GM19324 (cell line): ENCODE measurements around the gene STOM.

ENCODE experiments used
- ATAC-seq: cut with Tn5 transposase; IDR thresholded peaks from one replicate; pipeline ENCODE4 v1.9.1; 2021; ENCODE audit warnings: mild to moderate bottlenecking, moderate library complexity; ENCODE audit not compliant: unreplicated experiment, low FRiP score

STOM gene

GRCh38 chr9:121350993-121351561, 19.0 kb downstream of the STOM start:
- no peak for ATAC-seq

GRCh38 chr9:121350036-121350435, 20.0 kb downstream of the STOM start:
- no peak for ATAC-seq

DNA sequence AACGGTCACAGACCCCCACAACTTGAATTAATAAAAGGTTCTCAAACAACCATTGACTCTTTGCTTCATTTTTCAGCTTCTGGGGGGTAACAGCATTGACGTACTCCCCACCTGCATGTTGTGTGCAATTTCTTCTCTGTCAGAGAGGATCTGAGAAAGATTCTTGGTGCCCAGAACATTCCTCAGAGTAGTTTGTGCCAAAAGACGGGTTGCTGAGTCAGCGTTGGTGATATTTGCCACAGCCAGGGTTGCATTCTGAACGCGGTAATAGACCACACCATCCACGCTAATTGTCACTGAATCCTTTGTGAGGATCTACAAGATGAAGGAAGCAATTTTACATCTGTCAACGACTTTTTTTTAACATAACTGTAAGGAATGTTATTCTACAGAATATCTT, 21.0 kb downstream of the STOM start:
- no peak for ATAC-seq

GRCh38 chr9:121348221-121348620, 21.8 kb downstream of the STOM start:
- ATAC-seq, result no peak

- no peak for ATAC-seq
Measured at GRCh38 chr9:121345070-121345469, 25.0 kb downstream of the STOM start.

- no peak for ATAC-seq
Measured at GRCh38 chr9:121344184-121344583, 25.9 kb downstream of the STOM start.

DNA sequence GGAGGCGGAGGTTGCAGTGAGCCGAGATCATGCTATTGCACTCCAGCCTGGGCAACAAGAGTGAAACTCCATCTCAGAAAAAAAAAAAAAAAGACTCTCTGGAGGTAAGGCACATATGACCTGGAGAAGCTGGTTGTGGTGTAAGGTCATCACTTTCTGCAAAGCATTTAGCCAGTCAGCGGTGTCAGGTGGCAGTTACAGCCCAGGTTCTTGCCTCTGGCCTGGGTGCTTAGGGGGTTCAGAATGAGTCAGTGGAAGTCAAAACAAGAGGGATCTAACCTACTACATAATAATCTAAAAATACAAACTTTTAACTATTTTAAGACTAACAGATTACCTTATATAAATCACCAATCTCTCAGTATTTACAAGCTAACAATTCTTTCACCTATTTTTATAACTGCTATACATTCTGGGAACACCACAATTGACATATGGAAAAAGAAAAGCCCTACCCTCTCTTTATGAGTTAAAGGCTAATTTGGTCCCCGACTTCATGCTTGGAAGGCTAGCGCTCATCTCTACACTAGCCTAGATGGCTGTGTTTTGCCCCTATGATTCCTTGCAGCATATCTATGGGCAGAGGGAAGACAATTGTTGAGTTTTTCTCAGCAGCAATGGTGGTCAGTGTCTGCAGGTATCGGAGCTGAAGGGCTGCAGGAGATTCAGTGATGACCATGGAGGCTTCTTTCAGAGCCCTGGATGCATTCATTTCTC, 29.2 kb downstream of the STOM start:
- no peak for ATAC-seq

DNA sequence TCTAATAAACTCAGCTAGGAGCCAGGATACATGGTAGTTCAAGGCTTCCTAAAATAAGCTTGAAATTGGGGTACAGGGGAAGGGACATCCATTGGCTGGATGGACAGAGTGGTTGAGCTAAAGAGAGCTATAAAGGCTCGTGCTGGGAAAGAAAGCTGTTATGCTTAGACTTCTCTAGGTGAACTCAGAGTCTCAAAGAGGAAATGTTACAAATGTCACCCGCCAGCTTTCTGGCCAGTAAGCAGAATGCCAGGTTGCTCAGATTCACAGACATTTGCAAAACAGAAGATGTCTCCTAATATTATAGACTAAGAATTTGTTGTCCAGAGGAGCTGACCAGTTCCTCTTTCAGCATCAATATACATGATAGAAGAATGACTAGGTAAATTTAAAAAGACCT, 30.6 kb downstream of the STOM start:
- ATAC-seq, result no peak

GRCh38 chr9:121336665-121337064, 33.4 kb downstream of the STOM start:
- no peak for ATAC-seq

GRCh38 chr9:121333950-121334773, 35.9 kb downstream of the STOM start:
- ATAC-seq, result no peak

DNA sequence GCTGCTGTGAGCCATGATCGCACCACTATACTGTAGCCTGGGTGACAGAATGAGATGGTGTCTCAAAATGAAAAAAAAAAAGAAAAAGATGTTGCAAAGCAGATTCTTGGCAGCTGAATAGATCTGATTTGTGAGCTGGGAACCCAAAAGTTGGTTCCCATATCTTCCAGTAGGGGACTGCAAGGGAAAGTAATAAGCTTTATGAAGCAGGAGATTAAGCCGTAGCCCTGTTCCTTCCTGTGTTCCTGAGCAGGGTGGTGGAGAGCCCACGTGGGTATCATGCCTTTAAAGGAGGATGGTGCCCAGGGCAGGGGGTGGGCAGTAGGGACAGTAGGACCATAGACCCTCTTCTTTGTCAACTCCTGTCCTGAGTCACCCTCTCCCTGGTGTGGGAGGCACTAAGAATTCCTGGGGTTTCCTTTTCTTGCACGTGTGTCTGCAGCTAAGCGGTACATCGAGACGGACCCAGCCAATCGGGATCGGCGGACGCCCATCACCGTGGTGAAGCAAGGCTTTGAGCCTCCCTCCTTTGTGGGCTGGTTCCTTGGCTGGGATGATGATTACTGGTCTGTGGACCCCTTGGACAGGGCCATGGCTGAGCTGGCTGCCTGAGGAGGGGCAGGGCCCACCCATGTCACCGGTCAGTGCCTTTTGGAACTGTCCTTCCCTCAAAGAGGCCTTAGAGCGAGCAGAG, 37.9 kb downstream of the STOM start:
- no peak for ATAC-seq

DNA sequence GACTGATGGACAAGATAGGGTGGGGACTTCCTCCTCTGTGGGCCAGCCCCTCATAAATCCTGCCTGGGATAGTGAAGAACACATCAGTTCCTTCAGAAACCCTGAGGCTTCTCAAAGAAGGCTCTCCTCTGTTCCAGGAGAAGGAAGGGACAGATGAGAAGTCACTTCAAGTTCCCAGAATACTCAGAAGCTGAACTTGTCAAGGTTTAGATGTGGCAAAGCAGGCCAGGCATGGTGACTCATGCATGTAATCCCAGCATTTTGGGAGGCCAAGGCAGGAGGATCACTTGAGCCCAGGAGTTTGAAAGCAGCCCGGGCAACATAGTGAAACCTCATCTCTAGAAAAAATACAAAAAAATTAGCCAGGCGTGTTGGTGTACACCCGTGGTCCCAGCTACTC, 38.5 kb downstream of the STOM start:
- ATAC-seq, result no peak

DNA sequence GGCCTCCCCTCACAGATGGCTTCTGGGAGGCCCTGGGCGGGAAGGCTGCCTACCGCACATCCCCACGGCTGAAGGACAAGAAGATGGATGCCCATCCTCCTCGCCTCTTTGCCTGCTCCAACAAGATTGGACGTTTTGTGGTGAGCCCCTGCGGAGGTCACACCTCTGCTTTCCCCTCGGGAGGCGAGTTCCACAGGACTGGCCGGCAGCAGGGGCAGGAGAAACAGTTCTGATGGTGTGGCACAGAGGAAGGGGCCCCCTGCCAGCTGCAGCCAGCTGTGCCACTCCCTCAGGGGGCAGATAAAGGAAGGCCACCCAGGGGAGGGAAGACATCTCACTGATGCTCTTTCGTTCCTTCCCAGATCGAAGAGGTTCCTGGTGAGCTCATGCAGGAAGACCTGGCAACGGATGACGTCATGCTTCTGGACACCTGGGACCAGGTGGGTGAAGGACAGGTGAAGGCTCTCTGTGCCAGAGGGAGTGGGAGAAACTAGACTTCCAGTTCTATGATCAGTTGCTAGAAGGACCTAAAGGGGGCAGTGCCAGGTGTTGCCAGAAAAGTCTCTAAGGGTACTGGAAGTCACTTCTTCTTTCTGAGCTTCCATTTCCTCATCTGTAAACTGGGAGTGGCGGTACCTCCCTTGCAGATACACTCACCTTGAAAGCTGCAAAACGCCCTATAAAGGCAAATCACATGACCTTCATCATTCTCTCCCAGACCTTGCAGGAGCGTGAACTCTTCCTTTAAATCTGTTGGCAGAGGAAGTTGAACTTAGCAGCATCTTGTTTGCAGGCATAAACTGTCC, 41.0 kb downstream of the STOM start:
- ATAC-seq, result no peak

DNA sequence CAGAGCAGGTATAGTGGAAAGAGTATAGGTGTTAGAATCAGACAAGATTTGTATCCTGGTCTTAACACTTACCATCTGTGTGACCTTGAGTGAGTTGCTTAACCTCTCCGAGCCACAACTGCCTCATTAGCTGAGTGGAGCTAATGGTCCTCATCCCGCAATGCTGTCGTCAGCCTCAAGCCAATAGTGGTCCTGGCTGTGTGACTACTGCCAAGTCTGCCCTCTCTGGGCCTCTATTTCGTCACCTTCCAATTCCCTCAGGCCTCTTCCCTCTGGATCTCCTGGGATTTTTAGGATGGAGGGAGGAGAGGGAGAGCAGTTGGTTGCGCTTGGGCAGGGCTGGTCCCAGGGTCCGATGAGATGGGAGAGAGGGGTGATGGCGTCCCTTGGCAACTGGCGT, 41.6 kb downstream of the STOM start:
- ATAC-seq, result no peak

DNA sequence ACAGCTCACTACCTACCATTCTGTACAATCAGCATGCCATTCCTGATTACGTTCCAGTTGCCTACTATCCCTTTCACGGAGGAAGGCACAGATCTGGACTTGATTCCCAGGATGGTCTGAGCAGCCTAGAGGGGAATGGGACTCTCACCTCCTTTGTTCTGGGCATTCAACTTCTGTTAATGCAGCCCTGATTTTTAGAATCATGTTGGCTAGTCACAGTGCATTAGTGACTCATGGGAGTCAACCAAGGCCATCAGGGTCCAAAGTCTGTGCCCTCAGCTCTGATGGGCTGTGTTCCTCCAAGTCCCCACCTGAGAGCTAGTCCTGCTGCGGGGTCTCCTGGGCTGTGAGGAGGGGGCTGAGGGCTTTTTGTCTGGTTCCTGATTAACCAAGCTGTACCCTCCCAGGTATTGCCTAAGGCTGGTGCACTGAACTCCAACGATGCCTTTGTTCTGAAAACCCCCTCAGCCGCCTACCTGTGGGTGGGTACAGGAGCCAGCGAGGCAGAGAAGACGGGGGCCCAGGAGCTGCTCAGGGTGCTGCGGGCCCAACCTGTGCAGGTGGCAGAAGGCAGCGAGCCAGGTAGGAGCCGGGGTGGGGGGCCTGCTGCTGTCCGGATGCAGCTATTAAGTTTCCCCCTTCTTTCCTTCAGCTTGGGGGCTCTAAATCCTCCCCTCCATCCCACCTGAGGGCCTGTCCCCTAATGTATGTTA, 43.0 kb downstream of the STOM start:
- no peak for ATAC-seq

- ATAC-seq, result no peak
Measured at GRCh38 chr9:121326130-121326838, 43.8 kb downstream of the STOM start.

- no peak for ATAC-seq
Measured at GRCh38 chr9:121325387-121325786, 44.7 kb downstream of the STOM start.

- ATAC-seq, result no peak
Measured at GRCh38 chr9:121324755-121325154, 45.3 kb downstream of the STOM start.

- no peak for ATAC-seq
Measured at GRCh38 chr9:121324316-121324715, 45.7 kb downstream of the STOM start.
